ENCODE data around the gene ZWILCH. TPM values are rescaled to one million over a fixed set of nuclear protein-coding genes. Genes with fewer than 3 reads are reported as not detected.

The ZWILCH gene
- total RNA-seq, 2 donors from 2014 or later: 3.0 to 8.4 TPM

DNA sequence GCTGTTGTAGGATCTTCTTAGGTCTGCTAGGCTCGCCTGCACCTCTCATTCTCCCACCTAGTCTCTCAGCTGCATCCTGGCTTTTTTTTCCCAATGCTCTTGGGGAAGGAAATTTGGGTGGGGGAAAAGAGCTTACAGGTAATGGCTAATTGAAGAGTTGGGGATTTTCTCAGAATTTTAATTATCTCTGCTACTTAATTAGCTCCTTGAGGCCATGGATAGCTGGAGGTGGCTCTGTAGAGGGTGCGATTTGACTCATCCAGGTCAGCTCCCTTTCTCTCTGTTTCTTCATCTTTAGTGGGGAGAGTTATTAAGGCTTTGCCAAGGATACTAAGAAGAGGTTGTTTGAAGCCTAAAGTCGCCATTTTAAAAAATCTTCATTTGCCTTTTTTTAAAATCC is 30.2 kb upstream of the ZWILCH start:
- Histone ChIP-seq H3K9me3 (no peaks in the 10 kb centered on the region), H3K27me3 (replicated peaks; ENCODE audit: insufficient read depth) (no peaks in the 10 kb centered on the region), H3K4me3 (no peak overlapping the region), H3K36me3 (no peaks in the 10 kb centered on the region), H3K27ac (no peak overlapping the region), H3K4me1 (ENCODE audit: control insufficient read depth in 1 of 2, low read depth in 2 of 2) (no peaks in the 10 kb centered on the region)
- TF ChIP-seq, protein P1, sequence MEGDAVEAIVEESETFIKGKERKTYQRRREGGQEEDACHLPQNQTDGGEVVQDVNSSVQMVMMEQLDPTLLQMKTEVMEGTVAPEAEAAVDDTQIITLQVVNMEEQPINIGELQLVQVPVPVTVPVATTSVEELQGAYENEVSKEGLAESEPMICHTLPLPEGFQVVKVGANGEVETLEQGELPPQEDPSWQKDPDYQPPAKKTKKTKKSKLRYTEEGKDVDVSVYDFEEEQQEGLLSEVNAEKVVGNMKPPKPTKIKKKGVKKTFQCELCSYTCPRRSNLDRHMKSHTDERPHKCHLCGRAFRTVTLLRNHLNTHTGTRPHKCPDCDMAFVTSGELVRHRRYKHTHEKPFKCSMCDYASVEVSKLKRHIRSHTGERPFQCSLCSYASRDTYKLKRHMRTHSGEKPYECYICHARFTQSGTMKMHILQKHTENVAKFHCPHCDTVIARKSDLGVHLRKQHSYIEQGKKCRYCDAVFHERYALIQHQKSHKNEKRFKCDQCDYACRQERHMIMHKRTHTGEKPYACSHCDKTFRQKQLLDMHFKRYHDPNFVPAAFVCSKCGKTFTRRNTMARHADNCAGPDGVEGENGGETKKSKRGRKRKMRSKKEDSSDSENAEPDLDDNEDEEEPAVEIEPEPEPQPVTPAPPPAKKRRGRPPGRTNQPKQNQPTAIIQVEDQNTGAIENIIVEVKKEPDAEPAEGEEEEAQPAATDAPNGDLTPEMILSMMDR (IDR thresholded peaks at IDR 0.05): no peak
- no peak for ATAC-seq (ENCODE audit: insufficient number of reproducible peaks, low FRiP score, low read depth)
- DNase-seq (ENCODE audit: low spot score): no peak

DNA sequence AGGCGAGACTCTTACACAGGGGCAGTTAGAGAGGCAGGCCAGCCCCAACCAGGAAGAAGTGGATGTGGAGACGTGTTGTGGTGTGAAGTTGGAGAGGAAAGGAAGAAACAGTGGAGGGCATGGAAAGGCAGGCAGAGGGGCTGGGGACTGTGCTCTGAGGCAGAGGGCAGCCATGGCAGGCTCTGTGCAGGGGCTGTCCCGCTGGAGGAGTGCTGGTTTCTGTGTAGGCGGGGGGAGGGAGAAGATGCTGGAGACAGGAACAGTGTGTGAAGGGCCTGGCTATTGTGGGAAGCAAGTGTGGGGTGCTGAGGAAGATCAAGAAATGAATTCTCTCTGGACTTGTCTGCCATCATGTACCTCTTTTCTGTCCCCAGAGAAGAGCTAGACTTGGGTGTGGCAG is 28.6 kb upstream of the ZWILCH start:
- H3K27ac ChIP-seq: no peak overlapping the region

DNA sequence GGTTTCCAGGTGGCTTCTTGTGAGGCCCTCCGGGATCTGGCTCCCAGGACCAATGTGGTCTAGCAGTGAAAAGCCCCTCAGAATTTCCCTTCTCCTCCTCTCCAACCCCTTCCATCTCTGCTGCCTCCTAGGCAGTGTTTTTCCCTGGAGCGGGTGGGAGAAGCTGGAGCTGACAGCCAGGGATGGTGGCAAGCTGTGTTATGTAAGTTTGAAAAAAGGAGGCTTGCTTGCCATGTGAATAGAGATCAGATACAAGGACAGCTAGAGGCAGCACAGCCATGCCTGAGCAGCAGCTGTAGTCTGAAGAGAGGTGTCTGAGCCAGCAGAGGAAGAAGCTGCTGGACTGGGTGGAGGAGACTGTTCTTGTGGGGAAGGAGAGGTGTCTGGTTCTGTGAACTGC is 28.1 kb upstream of the ZWILCH start:
- no peak for DNase-seq (ENCODE audit: low spot score)
- Histone ChIP-seq H3K27me3 (replicated peaks; ENCODE audit: insufficient read depth) (no peaks in the 10 kb centered on the region), H3K4me1 (ENCODE audit: control insufficient read depth in 1 of 2, low read depth in 2 of 2) (no peaks in the 10 kb centered on the region), H3K9me3 (no peaks in the 10 kb centered on the region), H3K27ac (no peak overlapping the region), H3K4me3 (no peak overlapping the region), H3K36me3 (peaks cover under 1% of the 10 kb centered on the region)
- no peak for ATAC-seq (ENCODE audit: insufficient number of reproducible peaks, low FRiP score, low read depth)
- TF ChIP-seq, protein P1 (IDR thresholded peaks at IDR 0.05): no peak

More for the DNA sequence above, 28.6 kb upstream of the ZWILCH start:
- ATAC-seq (ENCODE audit: insufficient number of reproducible peaks, low FRiP score, low read depth): no peak
- H3K9me3 ChIP-seq: no peaks in the 10 kb centered on the region
- H3K36me3 ChIP-seq: no peaks in the 10 kb centered on the region
- DNase-seq (ENCODE audit: low spot score): no peak
- no peak overlapping the region for H3K4me3 ChIP-seq
- TF ChIP-seq, protein P1 (IDR thresholded peaks at IDR 0.05): no peak
- H3K4me1 ChIP-seq (ENCODE audit: control insufficient read depth in 1 of 2, low read depth in 2 of 2): no peaks in the 10 kb centered on the region
- H3K27me3 ChIP-seq (replicated peaks; ENCODE audit: insufficient read depth): no peaks in the 10 kb centered on the region

DNA sequence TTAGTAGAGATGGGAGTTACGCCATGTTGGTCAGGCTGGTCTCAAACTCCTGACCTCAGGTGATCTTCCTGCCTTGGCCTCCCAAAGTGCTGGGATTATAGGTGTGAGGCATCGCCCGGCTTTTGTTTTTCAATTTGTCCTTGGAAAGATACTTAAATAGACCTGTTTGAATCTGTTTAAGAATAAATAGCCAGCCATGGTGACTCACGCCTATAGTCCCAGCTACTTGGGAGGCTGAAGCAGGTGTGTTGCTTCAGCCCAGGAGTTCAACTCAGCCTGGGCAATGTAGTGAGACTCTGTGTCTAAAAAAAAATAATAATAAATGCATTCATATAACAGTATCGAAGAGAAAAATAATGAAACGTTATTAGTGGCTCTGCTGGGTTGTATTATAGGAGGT is 24.9 kb upstream of the ZWILCH start:
- Histone ChIP-seq H3K27ac (no peak overlapping the region), H3K4me1 (ENCODE audit: control insufficient read depth in 1 of 2, low read depth in 2 of 2) (no peaks in the 10 kb centered on the region), H3K9me3 (no peaks in the 10 kb centered on the region), H3K4me3 (no peak overlapping the region), H3K36me3 (peaks cover 12% of the 10 kb centered on the region), H3K27me3 (replicated peaks; ENCODE audit: insufficient read depth) (no peaks in the 10 kb centered on the region)
- TF ChIP-seq, protein P1 (IDR thresholded peaks at IDR 0.05): no peak
- ATAC-seq (ENCODE audit: insufficient number of reproducible peaks, low FRiP score, low read depth) (no peak), DNase-seq (ENCODE audit: low spot score) (no peak)

DNA sequence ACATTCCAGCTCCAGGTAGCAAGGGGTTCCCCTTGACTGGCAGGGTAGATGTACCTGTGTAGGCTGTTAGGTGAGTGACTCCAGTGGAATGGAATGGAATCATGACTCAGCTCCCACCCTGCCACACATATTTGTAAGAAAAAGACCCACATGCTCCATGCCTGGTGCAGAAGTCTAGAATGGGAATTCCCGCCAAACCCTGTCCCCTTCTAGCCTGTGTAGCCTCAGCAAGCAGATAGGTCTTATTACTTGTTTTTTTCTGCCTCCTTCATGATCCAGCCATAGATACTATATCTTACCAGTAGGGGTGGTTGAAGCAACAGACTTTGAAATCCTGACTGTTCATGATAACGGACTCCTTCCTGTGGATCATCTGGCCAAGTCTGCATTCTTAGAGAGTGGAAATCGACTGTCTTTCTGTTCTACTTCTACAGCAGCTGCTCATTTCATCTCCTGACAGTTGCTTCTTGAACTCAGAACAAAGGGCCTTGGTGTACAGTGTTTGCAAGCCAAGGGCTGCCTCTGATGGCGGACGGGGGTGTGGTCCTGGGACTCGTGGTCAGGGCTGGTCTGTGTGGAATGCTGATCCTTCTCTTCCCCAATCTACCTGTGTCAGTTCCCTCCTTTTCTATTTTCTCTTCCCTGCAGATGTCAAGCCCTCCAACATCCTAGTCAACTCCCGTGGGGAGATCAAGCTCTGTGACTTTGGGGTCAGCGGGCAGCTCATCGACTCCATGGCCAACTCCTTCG is 23.8 kb upstream of the ZWILCH start:
- peaks cover 18% of the 10 kb centered on the region for H3K36me3 ChIP-seq
- no peak overlapping the region for H3K4me3 ChIP-seq
- no peak for DNase-seq (ENCODE audit: low spot score)
- no peaks in the 10 kb centered on the region for H3K4me1 ChIP-seq (ENCODE audit: control insufficient read depth in 1 of 2, low read depth in 2 of 2)
- TF ChIP-seq, protein P1 (IDR thresholded peaks at IDR 0.05): no peak
- no peaks in the 10 kb centered on the region for H3K9me3 ChIP-seq
- no peaks in the 10 kb centered on the region for H3K27me3 ChIP-seq (replicated peaks; ENCODE audit: insufficient read depth)
- ATAC-seq (ENCODE audit: insufficient number of reproducible peaks, low FRiP score, low read depth): no peak
- H3K27ac ChIP-seq: no peak overlapping the region
